MM.1S (cell line): Measurements from ENCODE around the gene CALB2.

Experiments used
- DNase-seq: peaks from one replicate; pipeline ENCODE4 v3.0.0-alpha.2; 2015
- H2AFZ ChIP-seq: fragments of 300-600 bp; sonication (generic); 2 replicates; pipeline ENCODE4 v1.6.0; 2016; ENCODE audit warnings: antibody characterized with exemption, low read length
- H3F3A ChIP-seq: fragments of 300-600 bp; sonication (generic); 2 replicates; pipeline ENCODE4 v1.6.1; 2016; ENCODE audit warnings: mild to moderate bottlenecking, antibody characterized with exemption, low read length, moderate library complexity, mixed read lengths; ENCODE audit not compliant: insufficient read depth
- H3K27ac ChIP-seq: fragments of 300-600 bp; sonication (generic); 2 replicates; pipeline ENCODE4 v1.5.1; 2016; ENCODE audit warnings: mild to moderate bottlenecking, low read length
- H3K27me3 ChIP-seq: fragments of 300-600 bp; sonication (generic); replicated peaks from 2 replicates; pipeline ENCODE4 v1.6.0; 2016; ENCODE audit warnings: low read length; ENCODE audit not compliant: insufficient read depth
- H3K36me3 ChIP-seq: fragments of 300-600 bp; sonication (generic); replicated peaks from 2 replicates; pipeline ENCODE4 v1.6.1; 2016; ENCODE audit warnings: mild to moderate bottlenecking, low read length, mixed read lengths; ENCODE audit not compliant: insufficient read depth
- H3K4me1 ChIP-seq: fragments of 300-600 bp; sonication (generic); 2 replicates; pipeline ENCODE4 v1.6.1; 2016; ENCODE audit warnings: low read length, mixed read lengths
- H3K4me2 ChIP-seq: fragments of 300-600 bp; sonication (generic); 2 replicates; pipeline ENCODE4 v1.6.0; 2016; ENCODE audit warnings: low read depth, low read length
- H3K4me3 ChIP-seq: fragments of 300-600 bp; sonication (generic); 2 replicates; pipeline ENCODE4 v1.5.1; 2016; ENCODE audit warnings: low read length, mixed read lengths
- H3K79me2 ChIP-seq: fragments of 300-600 bp; sonication (generic); 2 replicates; pipeline ENCODE4 v1.6.1; 2016; ENCODE audit warnings: mixed run types, low read length, mixed read lengths
- H3K9ac ChIP-seq: fragments of 300-600 bp; sonication (generic); 2 replicates; pipeline ENCODE4 v1.6.1; 2016; ENCODE audit warnings: low read length, mixed read lengths
- H3K9me2 ChIP-seq: fragments of 300-600 bp; sonication (generic); replicated peaks from 2 replicates; pipeline ENCODE4 v1.6.1; 2016; ENCODE audit warnings: mild to moderate bottlenecking, low read length, mixed read lengths; ENCODE audit not compliant: insufficient read depth
- H3K9me3 ChIP-seq: fragments of 300-600 bp; sonication (generic); replicated peaks from 2 replicates; pipeline ENCODE4 v1.6.1; 2016; ENCODE audit warnings: mild to moderate bottlenecking, low read length, mixed read lengths; ENCODE audit not compliant: insufficient read depth
- H4K20me1 ChIP-seq: fragments of 300-600 bp; sonication (generic); 2 replicates; pipeline ENCODE4 v1.6.1; 2016; ENCODE audit warnings: mild to moderate bottlenecking, low read length, moderate library complexity, mixed read lengths; ENCODE audit not compliant: insufficient read depth
- CTCF ChIP-seq: fragments of 300-600 bp; sonication (generic); IDR thresholded peaks from 2 replicates; pipeline ENCODE4 v1.5.1; 2016; ENCODE audit warnings: antibody characterized with exemption, low read length, mixed read lengths
- EZH2 ChIP-seq: fragments of 300-600 bp; sonication (generic); optimal IDR thresholded peaks from 2 replicates; pipeline ENCODE3; 2017; ENCODE audit warnings: low read depth, mild to moderate bottlenecking, antibody characterized with exemption, low read length, mixed read lengths
- EZH2phosphoT487 ChIP-seq: fragments of 300-600 bp; sonication (generic); IDR thresholded peaks from 2 replicates; pipeline ENCODE4 v1.6.1; 2018; ENCODE audit warnings: antibody characterized with exemption, low read length

CALB2 gene

DNA sequence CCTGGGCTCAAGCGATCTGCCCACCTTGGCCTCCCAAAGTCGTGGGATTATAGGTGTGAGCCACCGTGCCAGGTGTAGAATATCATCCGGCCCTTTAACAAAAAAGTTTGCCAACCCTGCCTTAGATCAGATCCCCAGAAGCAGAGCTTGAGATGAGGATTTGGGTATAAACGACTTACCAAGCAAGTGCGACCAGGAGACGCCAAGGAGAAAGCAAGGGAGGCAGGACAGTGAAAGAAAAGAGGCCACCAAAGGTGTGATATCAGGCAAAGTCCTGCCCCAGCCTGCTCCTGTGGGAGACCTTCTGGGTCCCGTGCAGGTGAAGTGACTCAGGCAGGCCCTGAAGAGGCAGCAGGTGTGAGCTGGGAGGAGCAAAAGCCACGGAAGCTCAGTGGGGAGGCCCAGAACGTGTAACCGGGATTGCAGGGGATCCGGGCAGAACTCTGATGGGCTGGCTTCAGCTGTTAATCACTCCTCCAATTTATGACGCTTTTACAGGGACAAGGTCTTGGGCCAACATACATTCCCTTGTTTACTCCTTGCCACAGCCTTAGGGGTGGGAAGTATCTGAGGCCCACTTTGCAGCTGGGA is 14.1 kb upstream of the CALB2 start:
- H3K4me3 ChIP-seq, result no peak overlapping the region
- H2AFZ ChIP-seq, result no peak overlapping the region
- H3K27me3 ChIP-seq, result 0 out of 2 replicates have a peak, but pooled peaks cover 3% of the 10 kb centered on the region
- no peaks in the 10 kb centered on the region for H3K9me2 ChIP-seq
- DNase-seq, result no peak
- H3K4me1 ChIP-seq, result no peaks in the 10 kb centered on the region
- no peaks in the 10 kb centered on the region for H3F3A ChIP-seq
- no peak overlapping the region for H3K4me2 ChIP-seq
- no peak overlapping the region for H3K27ac ChIP-seq
- no peak for TF ChIP-seq CTCF
- no peak for TF ChIP-seq EZH2
- TF ChIP-seq EZH2phosphoT487, result no peak
- H4K20me1 ChIP-seq, result no peaks in the 10 kb centered on the region
- H3K9ac ChIP-seq, result no peak overlapping the region
- H3K79me2 ChIP-seq, result no peaks in the 10 kb centered on the region
- H3K9me3 ChIP-seq, result no peaks in the 10 kb centered on the region
- no peaks in the 10 kb centered on the region for H3K36me3 ChIP-seq

GRCh38 chr16:71345031-71345430 is 13.5 kb upstream of the CALB2 start:
- 0 out of 2 replicates have a peak, but pooled peaks cover 3% of the 10 kb centered on the region for H3K27me3 ChIP-seq
- no peaks in the 10 kb centered on the region for H3K36me3 ChIP-seq
- DNase-seq, result no peak
- no peak overlapping the region for H3K4me2 ChIP-seq
- H3K79me2 ChIP-seq, result no peaks in the 10 kb centered on the region
- TF ChIP-seq CTCF (no peak), EZH2 (no peak), EZH2phosphoT487 (no peak)
- no peak overlapping the region for H3K4me3 ChIP-seq
- H2AFZ ChIP-seq, result no peak overlapping the region
- no peak overlapping the region for H3K9ac ChIP-seq
- no peaks in the 10 kb centered on the region for H3F3A ChIP-seq
- H3K9me3 ChIP-seq, result no peaks in the 10 kb centered on the region
- H4K20me1 ChIP-seq, result no peaks in the 10 kb centered on the region
- no peaks in the 10 kb centered on the region for H3K4me1 ChIP-seq
- H3K9me2 ChIP-seq, result no peaks in the 10 kb centered on the region
- no peak overlapping the region for H3K27ac ChIP-seq

GRCh38 chr16:71347146-71347545 is 11.4 kb upstream of the CALB2 start:
- Histone ChIP-seq H3K4me2 (no peak overlapping the region), H3K4me1 (no peaks in the 10 kb centered on the region), H3K9ac (no peak overlapping the region), H3F3A (no peaks in the 10 kb centered on the region), H3K36me3 (no peaks in the 10 kb centered on the region), H3K9me2 (no peaks in the 10 kb centered on the region), H4K20me1 (no peaks in the 10 kb centered on the region), H3K27ac (no peak overlapping the region), H3K4me3 (no peak overlapping the region), H3K9me3 (no peaks in the 10 kb centered on the region), H3K79me2 (no peaks in the 10 kb centered on the region), H2AFZ (no peak overlapping the region), H3K27me3 (0 out of 2 replicates have a peak, but pooled peaks cover 3% of the 10 kb centered on the region)
- no peak for TF ChIP-seq EZH2phosphoT487
- no peak for TF ChIP-seq EZH2
- TF ChIP-seq CTCF, result no peak
- no peak for DNase-seq
